HG02973 (cell line): ENCODE data around the gene CUL9.

Experiments used
- ATAC-seq: cut with Tn5 transposase; IDR thresholded peaks from one replicate; pipeline ENCODE4 v1.9.1; 2021; ENCODE audit warnings: moderate library complexity; ENCODE audit not compliant: unreplicated experiment

The CUL9 gene

DNA sequence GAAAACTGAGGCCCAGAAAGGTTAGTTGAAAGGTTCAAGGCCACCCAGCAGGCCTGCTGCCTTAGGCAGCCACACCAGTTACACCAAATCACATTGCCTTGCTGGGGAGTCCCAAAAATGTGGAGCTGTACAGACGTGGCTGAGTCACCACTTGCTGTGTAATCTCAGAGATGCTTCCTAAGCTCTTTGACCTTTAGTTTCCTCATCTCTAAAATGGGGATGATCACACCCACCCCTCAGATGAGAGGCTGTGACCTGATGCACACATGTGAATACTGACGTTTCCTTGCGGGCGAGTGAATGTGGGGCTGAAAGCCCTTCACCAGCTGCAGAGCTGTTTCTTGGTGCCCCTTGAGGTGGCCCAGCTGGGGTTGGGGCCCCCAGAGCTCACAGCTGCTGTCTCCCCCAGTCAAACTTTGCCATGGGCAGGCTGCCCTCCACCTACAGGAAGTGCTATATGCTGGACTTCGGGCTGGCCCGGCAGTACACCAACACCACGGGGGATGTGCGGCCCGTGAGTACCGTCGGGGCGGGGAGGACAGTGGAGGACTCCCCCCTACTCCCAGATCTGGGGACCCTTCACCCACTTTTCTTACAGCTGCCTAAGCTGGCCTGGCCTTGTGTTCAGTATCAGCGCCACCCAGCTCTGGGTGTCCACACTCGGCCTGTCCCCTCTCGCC, 72.3 kb downstream of the CUL9 start:
- ATAC-seq: no peak

GRCh38 chr6:43254846-43255245, 72.8 kb downstream of the CUL9 start:
- no peak for ATAC-seq

DNA sequence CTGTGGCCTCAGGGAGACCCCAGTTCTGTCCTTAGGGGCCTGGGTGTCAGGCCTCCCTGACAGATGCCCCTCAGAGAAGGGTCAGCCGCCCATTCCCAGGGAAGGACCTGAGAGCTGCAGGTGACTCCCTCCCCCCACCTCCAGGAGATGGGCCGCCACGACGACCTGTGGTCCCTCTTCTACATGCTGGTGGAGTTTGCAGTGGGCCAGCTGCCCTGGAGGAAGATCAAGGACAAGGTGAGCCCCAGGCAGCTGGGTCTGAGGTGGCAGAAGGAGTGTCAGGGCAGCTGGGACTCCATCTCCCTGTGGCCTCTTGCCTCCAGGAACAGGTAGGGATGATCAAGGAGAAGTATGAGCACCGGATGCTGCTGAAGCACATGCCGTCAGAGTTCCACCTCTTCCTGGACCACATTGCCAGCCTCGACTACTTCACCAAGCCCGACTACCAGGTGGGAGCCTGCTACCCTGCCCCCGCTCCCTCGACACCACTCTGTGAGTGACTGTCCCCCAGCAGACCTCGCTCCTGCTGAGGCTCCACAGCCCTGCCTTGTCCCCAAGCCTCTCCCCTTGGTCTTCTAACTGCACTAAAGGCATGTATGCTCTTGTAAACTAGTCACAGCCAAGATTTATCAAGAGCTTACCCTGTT, 73.5 kb downstream of the CUL9 start:
- ATAC-seq: no peak

- ATAC-seq: no peak
Measured at GRCh38 chr6:43256670-43257366, 74.8 kb downstream of the CUL9 start.

- ATAC-seq: no peak
Measured at GRCh38 chr6:43257367-43258145, 75.6 kb downstream of the CUL9 start.

DNA sequence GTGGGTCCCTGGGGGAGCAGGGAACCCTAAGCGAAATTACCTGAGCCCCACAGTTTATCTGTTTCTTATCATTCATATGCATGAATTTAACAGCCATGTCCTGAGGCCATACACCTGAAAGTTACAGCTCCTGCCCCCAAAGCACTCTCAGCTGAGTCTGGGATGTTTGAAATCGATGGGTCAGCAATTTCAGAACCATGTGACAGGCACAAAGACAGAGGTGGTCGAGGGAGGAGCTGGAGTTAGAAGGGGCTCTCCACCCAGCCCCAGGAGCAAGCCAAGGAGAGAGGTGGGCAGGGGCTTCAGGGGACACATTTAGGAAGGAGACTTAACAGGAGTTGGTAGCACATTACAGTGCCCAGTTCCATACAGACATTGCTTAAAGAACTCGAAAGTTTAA, 76.2 kb downstream of the CUL9 start:
- no peak for ATAC-seq

GRCh38 chr6:43258807-43259686, 77.1 kb downstream of the CUL9 start:
- ATAC-seq: no peak

DNA sequence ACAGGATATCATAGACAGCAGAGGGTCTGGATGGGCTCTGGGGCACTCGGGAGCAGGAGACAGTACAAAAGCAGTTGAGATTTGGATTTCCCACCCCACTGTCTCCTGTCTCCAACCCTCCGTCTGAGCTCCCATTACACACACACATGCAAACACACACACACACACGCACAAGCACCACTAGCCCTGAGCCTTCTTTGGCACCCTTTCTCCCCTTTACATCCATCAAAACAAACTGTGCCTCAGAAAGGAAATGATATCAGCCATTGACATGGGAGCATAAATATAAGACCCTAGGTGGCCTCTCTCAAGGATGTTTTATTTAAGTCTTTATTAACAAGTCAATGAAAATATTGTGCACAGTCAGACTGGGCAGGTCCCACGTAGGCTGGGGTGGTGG, 78.8 kb downstream of the CUL9 start:
- no peak for ATAC-seq

- no peak for ATAC-seq
Measured at GRCh38 chr6:43261198-43261597, 79.2 kb downstream of the CUL9 start.

DNA sequence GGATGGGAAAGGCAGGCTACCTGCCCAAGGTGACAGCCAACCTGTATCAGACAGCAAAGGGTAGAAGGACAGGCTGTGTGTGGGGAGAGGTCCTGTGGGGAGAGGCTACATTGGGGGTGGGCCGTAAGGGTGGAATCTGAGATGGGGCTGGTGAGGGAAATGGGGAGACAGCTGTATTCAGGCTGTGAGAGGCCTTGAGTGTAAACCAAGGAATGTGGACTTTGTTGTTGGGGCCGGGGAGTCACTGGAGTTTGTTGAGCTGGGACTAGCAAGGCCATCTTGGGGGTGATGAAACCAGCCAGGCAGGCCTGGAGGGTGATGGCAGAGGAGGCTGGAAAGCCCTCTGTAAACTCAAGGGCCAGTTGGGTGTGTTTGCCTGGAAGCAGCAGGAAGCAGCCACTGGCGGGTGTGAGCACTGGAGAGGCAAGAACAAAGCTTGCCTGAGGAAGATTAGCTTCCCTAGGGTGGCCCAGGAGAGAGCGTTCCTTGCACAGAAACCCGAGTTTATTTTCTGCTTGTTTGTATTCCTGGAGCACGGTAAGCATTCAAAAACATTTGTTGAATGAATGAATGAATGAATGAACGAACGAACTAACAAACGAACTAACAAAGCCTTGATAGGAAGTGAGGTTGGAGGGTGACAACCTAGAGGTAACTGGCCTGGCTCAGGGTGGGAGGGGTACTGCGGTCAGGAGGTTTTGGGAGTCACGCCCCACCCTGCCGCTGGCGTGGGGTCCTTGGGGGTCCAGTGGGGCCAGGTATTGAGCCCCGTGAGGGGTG, 80.2 kb downstream of the CUL9 start:
- ATAC-seq: no peak

DNA sequence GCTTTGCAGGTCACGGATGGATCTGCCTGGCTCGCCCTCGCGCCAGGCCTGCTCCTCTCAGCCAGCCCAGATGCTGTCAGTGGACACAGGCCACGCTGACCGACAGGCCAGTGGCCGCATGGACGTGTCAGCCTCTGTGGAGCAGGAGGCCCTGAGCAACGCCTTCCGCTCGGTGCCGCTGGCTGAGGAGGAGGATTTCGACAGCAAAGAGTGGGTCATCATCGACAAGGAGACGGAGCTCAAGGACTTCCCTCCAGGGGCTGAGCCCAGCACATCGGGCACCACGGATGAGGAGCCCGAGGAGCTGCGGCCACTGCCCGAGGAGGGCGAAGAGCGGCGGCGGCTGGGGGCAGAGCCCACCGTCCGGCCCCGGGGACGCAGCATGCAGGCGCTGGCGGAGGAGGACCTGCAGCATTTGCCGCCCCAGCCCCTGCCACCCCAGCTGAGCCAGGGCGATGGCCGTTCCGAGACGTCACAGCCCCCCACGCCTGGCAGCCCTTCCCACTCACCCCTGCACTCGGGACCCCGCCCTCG, 80.9 kb downstream of the CUL9 start:
- no peak for ATAC-seq

GRCh38 chr6:43263314-43264178, 81.5 kb downstream of the CUL9 start:
- ATAC-seq: peak; percentile 68

- no peak for ATAC-seq
Measured at GRCh38 chr6:43264599-43265145, 82.7 kb downstream of the CUL9 start.

DNA sequence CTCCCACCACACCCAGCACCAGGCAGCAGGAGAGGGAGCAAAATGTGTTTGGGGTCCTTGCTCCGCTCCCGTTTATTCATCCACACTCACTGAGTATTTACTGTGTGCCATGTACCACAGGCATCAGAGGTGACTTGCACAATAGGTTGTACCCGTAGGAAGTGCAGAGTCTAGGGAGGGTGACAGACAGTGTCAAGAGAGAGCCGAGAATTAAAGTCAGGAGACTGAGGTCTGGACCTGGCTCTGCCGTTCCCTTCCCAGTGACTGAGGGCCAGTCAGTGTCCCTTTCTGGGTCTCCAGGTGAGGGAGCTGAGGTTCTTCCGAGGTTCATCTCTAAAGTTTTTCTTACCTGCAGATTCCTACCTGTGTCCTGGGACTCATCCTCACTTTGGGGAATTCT, 83.6 kb downstream of the CUL9 start:
- no peak for ATAC-seq

DNA sequence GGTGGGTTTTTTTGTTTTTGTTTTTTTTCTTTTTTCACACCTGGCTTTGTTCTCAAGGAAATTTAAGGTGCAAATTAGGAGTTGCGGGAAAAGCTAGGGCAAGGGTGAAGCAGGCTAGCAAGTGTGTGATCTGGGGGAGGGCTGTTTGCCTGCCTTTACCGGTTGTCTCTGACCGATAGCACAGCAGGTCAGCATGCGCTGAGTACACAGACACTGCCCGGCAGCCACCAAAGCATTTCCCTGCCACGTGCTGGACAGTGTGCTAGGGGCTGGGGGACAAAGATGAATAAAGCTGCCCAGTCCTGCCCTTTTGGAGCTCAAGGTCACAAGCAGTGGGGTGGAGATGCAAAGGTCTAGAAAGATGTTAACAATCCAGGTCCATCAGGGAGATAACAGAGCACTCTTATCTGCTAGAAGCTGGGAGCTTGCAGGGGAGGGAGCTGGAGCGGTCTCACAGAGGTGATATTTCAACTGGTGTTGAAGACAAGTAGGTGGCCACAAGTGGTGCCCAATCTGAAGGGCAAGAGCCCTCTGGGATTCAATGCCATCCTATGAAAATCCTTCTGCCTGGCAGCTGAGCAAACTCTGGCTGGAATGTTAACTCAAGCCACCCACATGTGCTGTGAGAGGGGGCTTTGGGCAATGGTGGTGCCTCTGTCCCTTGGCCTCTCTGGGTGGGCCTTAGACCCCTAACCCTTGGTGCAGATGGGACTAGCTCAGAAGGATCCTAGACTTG, 85.8 kb downstream of the CUL9 start:
- no peak for ATAC-seq

GRCh38 chr6:43268355-43268700, 86.3 kb downstream of the CUL9 start:
- ATAC-seq: no peak

DNA sequence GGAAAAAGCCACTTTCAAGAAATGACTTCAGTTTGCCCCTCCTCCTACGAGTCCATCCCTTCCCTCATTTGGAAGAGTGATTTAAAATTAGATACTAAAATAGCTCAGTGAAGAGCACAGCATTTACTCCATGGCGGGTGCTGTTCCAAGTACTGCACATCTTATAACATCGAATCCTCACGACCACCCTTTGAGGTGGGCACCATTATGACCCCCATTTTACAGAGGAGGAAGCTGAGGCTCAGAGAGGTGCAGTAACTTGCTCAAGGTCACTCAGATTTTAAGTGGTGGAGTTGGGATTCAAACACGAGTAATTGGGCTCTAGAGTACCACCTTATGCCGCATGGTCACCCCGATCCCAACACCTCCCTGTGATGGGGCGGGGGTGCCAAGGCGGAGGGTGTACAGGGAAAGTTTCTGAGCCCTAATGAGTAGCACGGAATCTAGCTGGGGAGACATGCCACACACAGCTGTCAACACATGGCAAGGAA, 86.8 kb downstream of the CUL9 start:
- ATAC-seq: no peak
